ENCODE data around the gene PLCG2.
A peak's percentile ranks its signal among the peaks of the same experiment; 100 is the strongest.
"Not testable (repeated sequence)": the region's sequence is repeated elsewhere in the genome, so short reads cannot be mapped to it uniquely, and the experiment has no call there.

Gene PLCG2

GRCh38 chr16:81744911-81745310 is 34.2 kb upstream of the PLCG2 start:
- Mint-ChIP-seq H3K27me3 (ENCODE audit: low read depth) (peaks cover 6% of the 10 kb centered on the region), H3K9me3 (no peaks in the 10 kb centered on the region), H3K4me3 (no peak overlapping the region), H3K4me1 (ENCODE audit: low read depth) (peaks cover 20% of the 10 kb centered on the region), H3K27ac (no peak overlapping the region), H3K36me3 (ENCODE audit: low read depth) (no peaks in the 10 kb centered on the region)
- DNase-seq (ENCODE audit: low spot score): no peak

- Mint-ChIP-seq H3K4me3 (peak overlapping the region; percentile 65), H3K4me1 (ENCODE audit: low read depth) (peaks cover 18% of the 10 kb centered on the region), H3K9me3 (no peaks in the 10 kb centered on the region), H3K36me3 (ENCODE audit: low read depth) (no peaks in the 10 kb centered on the region), H3K27ac (peak overlapping the region; percentile 74), H3K27me3 (ENCODE audit: low read depth) (peaks cover 6% of the 10 kb centered on the region)
- peak; percentile 65 for DNase-seq (ENCODE audit: low spot score)
Observed at GRCh38 chr16:81745704-81746558, 33.2 kb upstream of the PLCG2 start.

GRCh38 chr16:81746566-81746965 is 32.5 kb upstream of the PLCG2 start:
- H3K4me3 Mint-ChIP-seq: peak overlapping the region; percentile 65
- no peaks in the 10 kb centered on the region for H3K36me3 Mint-ChIP-seq (ENCODE audit: low read depth)
- DNase-seq (ENCODE audit: low spot score): no peak
- no peak overlapping the region for H3K27ac Mint-ChIP-seq
- no peaks in the 10 kb centered on the region for H3K9me3 Mint-ChIP-seq
- H3K27me3 Mint-ChIP-seq (ENCODE audit: low read depth): peaks cover 6% of the 10 kb centered on the region
- H3K4me1 Mint-ChIP-seq (ENCODE audit: low read depth): peaks cover 17% of the 10 kb centered on the region

- no peak overlapping the region for H3K27ac Mint-ChIP-seq
- no peaks in the 10 kb centered on the region for H3K9me3 Mint-ChIP-seq
- DNase-seq (ENCODE audit: low spot score): no peak
- H3K27me3 Mint-ChIP-seq (ENCODE audit: low read depth): peaks cover 6% of the 10 kb centered on the region
- peak overlapping the region; percentile 47 for H3K4me3 Mint-ChIP-seq
- no peaks in the 10 kb centered on the region for H3K36me3 Mint-ChIP-seq (ENCODE audit: low read depth)
- peaks cover 21% of the 10 kb centered on the region for H3K4me1 Mint-ChIP-seq (ENCODE audit: low read depth)
Observed at GRCh38 chr16:81748476-81749198, 30.5 kb upstream of the PLCG2 start.

GRCh38 chr16:81752225-81752875 is 26.7 kb upstream of the PLCG2 start:
- no peak for DNase-seq (ENCODE audit: low spot score)

GRCh38 chr16:81752876-81753227 is 26.2 kb upstream of the PLCG2 start:
- Mint-ChIP-seq H3K36me3 (ENCODE audit: low read depth) (no peaks in the 10 kb centered on the region), H3K4me3 (no peak overlapping the region), H3K27ac (no peak overlapping the region), H3K9me3 (no peaks in the 10 kb centered on the region), H3K4me1 (ENCODE audit: low read depth) (peaks cover 12% of the 10 kb centered on the region), H3K27me3 (ENCODE audit: low read depth) (peaks cover 3% of the 10 kb centered on the region)
- DNase-seq (ENCODE audit: low spot score): no peak

More at GRCh38 chr16:81752225-81752875, 26.7 kb upstream of the PLCG2 start:
- H3K4me3 Mint-ChIP-seq: no peak overlapping the region
- H3K36me3 Mint-ChIP-seq (ENCODE audit: low read depth): no peaks in the 10 kb centered on the region
- H3K27ac Mint-ChIP-seq: no peak overlapping the region
- peaks cover 12% of the 10 kb centered on the region for H3K4me1 Mint-ChIP-seq (ENCODE audit: low read depth)
- no peaks in the 10 kb centered on the region for H3K9me3 Mint-ChIP-seq
- H3K27me3 Mint-ChIP-seq (ENCODE audit: low read depth): peaks cover 3% of the 10 kb centered on the region

- no peak overlapping the region for H3K27ac Mint-ChIP-seq
- H3K9me3 Mint-ChIP-seq: no peaks in the 10 kb centered on the region
- no peak overlapping the region for H3K4me3 Mint-ChIP-seq
- H3K27me3 Mint-ChIP-seq (ENCODE audit: low read depth): no peaks in the 10 kb centered on the region
- DNase-seq (ENCODE audit: low spot score): no peak
- H3K4me1 Mint-ChIP-seq (ENCODE audit: low read depth): peaks cover 3% of the 10 kb centered on the region
- no peaks in the 10 kb centered on the region for H3K36me3 Mint-ChIP-seq (ENCODE audit: low read depth)
Observed at GRCh38 chr16:81754858-81755257, 24.2 kb upstream of the PLCG2 start.

- Mint-ChIP-seq H3K4me3 (no peak overlapping the region), H3K9me3 (no peaks in the 10 kb centered on the region), H3K27me3 (ENCODE audit: low read depth) (no peaks in the 10 kb centered on the region), H3K36me3 (ENCODE audit: low read depth) (no peaks in the 10 kb centered on the region), H3K27ac (no peak overlapping the region), H3K4me1 (ENCODE audit: low read depth) (peaks cover 3% of the 10 kb centered on the region)
- no peak for DNase-seq (ENCODE audit: low spot score)
Observed at GRCh38 chr16:81755915-81756614, 23.0 kb upstream of the PLCG2 start.

- Mint-ChIP-seq H3K9me3 (no peaks in the 10 kb centered on the region), H3K4me3 (no peak overlapping the region), H3K27me3 (ENCODE audit: low read depth) (no peaks in the 10 kb centered on the region), H3K4me1 (ENCODE audit: low read depth) (peaks cover 3% of the 10 kb centered on the region), H3K36me3 (ENCODE audit: low read depth) (no peaks in the 10 kb centered on the region), H3K27ac (no peak overlapping the region)
- no peak for DNase-seq (ENCODE audit: low spot score)
Observed at GRCh38 chr16:81756615-81757356, 22.3 kb upstream of the PLCG2 start.

GRCh38 chr16:81758376-81758775 is 20.7 kb upstream of the PLCG2 start:
- Mint-ChIP-seq H3K36me3 (ENCODE audit: low read depth) (no peaks in the 10 kb centered on the region), H3K9me3 (no peaks in the 10 kb centered on the region), H3K27ac (no peak overlapping the region), H3K4me3 (no peak overlapping the region), H3K4me1 (ENCODE audit: low read depth) (no peaks in the 10 kb centered on the region), H3K27me3 (ENCODE audit: low read depth) (no peaks in the 10 kb centered on the region)
- DNase-seq (ENCODE audit: low spot score): no peak

- not testable (repeated sequence) for H3K4me3 Mint-ChIP-seq; H3K27ac Mint-ChIP-seq; H3K4me1 Mint-ChIP-seq (ENCODE audit: low read depth); H3K27me3 Mint-ChIP-seq (ENCODE audit: low read depth); H3K9me3 Mint-ChIP-seq; H3K36me3 Mint-ChIP-seq (ENCODE audit: low read depth); DNase-seq (ENCODE audit: low spot score)
Observed at GRCh38 chr16:81762322-81762721, 16.8 kb upstream of the PLCG2 start.

GRCh38 chr16:81765111-81765919 is 13.8 kb upstream of the PLCG2 start:
- Mint-ChIP-seq H3K27me3 (ENCODE audit: low read depth) (peaks cover 4% of the 10 kb centered on the region), H3K27ac (no peak overlapping the region), H3K4me3 (no peak overlapping the region), H3K9me3 (no peaks in the 10 kb centered on the region), H3K36me3 (ENCODE audit: low read depth) (no peaks in the 10 kb centered on the region), H3K4me1 (ENCODE audit: low read depth) (no peaks in the 10 kb centered on the region)
- DNase-seq (ENCODE audit: low spot score): no peak
